ENCODE results near the gene RABL3.

DNA sequence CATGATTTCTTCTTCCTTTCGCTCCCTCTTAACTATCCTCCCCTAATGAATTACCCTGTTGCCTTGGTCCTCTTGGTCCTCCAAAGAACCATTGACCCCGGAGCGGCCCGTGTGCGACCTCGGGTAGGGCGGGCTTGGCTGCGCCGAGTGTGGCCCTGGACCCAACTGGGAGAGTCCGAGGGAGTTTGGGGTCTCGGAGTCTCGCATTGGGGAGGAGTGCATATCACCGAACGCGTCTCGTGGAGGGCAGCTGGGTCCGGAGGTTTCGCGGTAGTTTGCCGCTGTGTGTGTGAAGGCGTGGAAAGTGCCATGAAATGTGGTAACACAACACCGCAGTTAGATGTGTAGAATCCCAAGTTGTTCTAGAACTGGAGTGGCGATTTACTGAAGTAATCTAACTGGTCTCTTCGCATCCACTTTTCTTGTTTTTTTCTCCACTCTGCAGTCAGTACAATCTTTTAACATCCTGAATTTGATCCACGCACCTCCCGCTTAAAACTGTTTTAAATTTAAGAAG, 591 bp upstream of the RABL3 start:
- TF ChIP-seq, protein P1, sequence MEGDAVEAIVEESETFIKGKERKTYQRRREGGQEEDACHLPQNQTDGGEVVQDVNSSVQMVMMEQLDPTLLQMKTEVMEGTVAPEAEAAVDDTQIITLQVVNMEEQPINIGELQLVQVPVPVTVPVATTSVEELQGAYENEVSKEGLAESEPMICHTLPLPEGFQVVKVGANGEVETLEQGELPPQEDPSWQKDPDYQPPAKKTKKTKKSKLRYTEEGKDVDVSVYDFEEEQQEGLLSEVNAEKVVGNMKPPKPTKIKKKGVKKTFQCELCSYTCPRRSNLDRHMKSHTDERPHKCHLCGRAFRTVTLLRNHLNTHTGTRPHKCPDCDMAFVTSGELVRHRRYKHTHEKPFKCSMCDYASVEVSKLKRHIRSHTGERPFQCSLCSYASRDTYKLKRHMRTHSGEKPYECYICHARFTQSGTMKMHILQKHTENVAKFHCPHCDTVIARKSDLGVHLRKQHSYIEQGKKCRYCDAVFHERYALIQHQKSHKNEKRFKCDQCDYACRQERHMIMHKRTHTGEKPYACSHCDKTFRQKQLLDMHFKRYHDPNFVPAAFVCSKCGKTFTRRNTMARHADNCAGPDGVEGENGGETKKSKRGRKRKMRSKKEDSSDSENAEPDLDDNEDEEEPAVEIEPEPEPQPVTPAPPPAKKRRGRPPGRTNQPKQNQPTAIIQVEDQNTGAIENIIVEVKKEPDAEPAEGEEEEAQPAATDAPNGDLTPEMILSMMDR (CRISPR knock-in tag; IDR thresholded peaks at IDR 0.05) = no peak
- TF ChIP-seq ZNF652 (CRISPR knock-in tag; IDR thresholded peaks at IDR 0.05; ENCODE audit: borderline replicate concordance, low read depth) (no peak), FOXK2 (IDR thresholded peaks at IDR 0.05) (no peak), STAT5B (CRISPR knock-in tag; IDR thresholded peaks at IDR 0.05) (no peak), POLR2A (IDR thresholded peaks at IDR 0.05; ENCODE audit: insufficient read depth in 1 of 2, low read depth in 2 of 2, low read length in 2 of 2) (no peak), POLR2AphosphoS2 (IDR thresholded peaks at IDR 0.05; ENCODE audit: low read depth, low read length) (no peak)
- TF ChIP-seq, protein P2, sequence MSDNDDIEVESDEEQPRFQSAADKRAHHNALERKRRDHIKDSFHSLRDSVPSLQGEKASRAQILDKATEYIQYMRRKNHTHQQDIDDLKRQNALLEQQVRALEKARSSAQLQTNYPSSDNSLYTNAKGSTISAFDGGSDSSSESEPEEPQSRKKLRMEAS (IDR thresholded peaks at IDR 0.05) = no peak
- TF ChIP-seq, protein P3, sequence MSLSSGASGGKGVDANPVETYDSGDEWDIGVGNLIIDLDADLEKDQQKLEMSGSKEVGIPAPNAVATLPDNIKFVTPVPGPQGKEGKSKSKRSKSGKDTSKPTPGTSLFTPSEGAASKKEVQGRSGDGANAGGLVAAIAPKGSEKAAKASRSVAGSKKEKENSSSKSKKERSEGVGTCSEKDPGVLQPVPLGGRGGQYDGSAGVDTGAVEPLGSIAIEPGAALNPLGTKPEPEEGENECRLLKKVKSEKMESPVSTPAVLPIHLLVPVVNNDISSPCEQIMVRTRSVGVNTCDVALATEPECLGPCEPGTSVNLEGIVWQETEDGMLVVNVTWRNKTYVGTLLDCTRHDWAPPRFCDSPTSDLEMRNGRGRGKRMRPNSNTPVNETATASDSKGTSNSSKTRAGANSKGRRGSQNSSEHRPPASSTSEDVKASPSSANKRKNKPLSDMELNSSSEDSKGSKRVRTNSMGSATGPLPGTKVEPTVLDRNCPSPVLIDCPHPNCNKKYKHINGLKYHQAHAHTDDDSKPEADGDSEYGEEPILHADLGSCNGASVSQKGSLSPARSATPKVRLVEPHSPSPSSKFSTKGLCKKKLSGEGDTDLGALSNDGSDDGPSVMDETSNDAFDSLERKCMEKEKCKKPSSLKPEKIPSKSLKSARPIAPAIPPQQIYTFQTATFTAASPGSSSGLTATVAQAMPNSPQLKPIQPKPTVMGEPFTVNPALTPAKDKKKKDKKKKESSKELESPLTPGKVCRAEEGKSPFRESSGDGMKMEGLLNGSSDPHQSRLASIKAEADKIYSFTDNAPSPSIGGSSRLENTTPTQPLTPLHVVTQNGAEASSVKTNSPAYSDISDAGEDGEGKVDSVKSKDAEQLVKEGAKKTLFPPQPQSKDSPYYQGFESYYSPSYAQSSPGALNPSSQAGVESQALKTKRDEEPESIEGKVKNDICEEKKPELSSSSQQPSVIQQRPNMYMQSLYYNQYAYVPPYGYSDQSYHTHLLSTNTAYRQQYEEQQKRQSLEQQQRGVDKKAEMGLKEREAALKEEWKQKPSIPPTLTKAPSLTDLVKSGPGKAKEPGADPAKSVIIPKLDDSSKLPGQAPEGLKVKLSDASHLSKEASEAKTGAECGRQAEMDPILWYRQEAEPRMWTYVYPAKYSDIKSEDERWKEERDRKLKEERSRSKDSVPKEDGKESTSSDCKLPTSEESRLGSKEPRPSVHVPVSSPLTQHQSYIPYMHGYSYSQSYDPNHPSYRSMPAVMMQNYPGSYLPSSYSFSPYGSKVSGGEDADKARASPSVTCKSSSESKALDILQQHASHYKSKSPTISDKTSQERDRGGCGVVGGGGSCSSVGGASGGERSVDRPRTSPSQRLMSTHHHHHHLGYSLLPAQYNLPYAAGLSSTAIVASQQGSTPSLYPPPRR (CRISPR knock-in tag; IDR thresholded peaks at IDR 0.05; ENCODE audit: borderline replicate concordance) = no peak
- TF ChIP-seq, protein P4, sequence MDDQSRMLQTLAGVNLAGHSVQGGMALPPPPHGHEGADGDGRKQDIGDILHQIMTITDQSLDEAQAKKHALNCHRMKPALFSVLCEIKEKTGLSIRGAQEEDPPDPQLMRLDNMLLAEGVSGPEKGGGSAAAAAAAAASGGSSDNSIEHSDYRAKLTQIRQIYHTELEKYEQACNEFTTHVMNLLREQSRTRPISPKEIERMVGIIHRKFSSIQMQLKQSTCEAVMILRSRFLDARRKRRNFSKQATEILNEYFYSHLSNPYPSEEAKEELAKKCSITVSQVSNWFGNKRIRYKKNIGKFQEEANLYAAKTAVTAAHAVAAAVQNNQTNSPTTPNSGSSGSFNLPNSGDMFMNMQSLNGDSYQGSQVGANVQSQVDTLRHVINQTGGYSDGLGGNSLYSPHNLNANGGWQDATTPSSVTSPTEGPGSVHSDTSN (CRISPR knock-in tag; IDR thresholded peaks at IDR 0.05; ENCODE audit: borderline replicate concordance) = no peak
- TF ChIP-seq, protein P5, sequence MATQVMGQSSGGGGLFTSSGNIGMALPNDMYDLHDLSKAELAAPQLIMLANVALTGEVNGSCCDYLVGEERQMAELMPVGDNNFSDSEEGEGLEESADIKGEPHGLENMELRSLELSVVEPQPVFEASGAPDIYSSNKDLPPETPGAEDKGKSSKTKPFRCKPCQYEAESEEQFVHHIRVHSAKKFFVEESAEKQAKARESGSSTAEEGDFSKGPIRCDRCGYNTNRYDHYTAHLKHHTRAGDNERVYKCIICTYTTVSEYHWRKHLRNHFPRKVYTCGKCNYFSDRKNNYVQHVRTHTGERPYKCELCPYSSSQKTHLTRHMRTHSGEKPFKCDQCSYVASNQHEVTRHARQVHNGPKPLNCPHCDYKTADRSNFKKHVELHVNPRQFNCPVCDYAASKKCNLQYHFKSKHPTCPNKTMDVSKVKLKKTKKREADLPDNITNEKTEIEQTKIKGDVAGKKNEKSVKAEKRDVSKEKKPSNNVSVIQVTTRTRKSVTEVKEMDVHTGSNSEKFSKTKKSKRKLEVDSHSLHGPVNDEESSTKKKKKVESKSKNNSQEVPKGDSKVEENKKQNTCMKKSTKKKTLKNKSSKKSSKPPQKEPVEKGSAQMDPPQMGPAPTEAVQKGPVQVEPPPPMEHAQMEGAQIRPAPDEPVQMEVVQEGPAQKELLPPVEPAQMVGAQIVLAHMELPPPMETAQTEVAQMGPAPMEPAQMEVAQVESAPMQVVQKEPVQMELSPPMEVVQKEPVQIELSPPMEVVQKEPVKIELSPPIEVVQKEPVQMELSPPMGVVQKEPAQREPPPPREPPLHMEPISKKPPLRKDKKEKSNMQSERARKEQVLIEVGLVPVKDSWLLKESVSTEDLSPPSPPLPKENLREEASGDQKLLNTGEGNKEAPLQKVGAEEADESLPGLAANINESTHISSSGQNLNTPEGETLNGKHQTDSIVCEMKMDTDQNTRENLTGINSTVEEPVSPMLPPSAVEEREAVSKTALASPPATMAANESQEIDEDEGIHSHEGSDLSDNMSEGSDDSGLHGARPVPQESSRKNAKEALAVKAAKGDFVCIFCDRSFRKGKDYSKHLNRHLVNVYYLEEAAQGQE (IDR thresholded peaks at IDR 0.05; ENCODE audit: borderline replicate concordance in 1 of 2, low read depth in 1 of 2, low read length in 2 of 2) = no peak

Measured in HepG2 (cell line).